Measurements from ENCODE around the gene SP8. TPM values are rescaled to one million over a fixed set of nuclear protein-coding genes. Genes with fewer than 3 reads are reported as not detected.
"Not testable (repeated sequence)": the region's sequence is repeated elsewhere in the genome, so short reads cannot be mapped to it uniquely, and the experiment has no call there.

SP8 gene
- total RNA-seq, 1 donor from 2014 or later = not detected

- H3K9me3 ChIP-seq (replicated peaks) = no peaks in the 10 kb centered on the region
- DNase-seq = no peak
- no peaks in the 10 kb centered on the region for H3K36me3 ChIP-seq
- intact Hi-C loops (cut with micrococcal nuclease) = no loop called here
- no peaks in the 10 kb centered on the region for H3K4me1 ChIP-seq
- H3K4me3 ChIP-seq = no peak overlapping the region
- H3K27ac ChIP-seq (replicated peaks) = no peak overlapping the region
- peaks cover 53% of the 10 kb centered on the region for H3K27me3 ChIP-seq (ENCODE audit: low read depth)
- TF ChIP-seq, protein P1, sequence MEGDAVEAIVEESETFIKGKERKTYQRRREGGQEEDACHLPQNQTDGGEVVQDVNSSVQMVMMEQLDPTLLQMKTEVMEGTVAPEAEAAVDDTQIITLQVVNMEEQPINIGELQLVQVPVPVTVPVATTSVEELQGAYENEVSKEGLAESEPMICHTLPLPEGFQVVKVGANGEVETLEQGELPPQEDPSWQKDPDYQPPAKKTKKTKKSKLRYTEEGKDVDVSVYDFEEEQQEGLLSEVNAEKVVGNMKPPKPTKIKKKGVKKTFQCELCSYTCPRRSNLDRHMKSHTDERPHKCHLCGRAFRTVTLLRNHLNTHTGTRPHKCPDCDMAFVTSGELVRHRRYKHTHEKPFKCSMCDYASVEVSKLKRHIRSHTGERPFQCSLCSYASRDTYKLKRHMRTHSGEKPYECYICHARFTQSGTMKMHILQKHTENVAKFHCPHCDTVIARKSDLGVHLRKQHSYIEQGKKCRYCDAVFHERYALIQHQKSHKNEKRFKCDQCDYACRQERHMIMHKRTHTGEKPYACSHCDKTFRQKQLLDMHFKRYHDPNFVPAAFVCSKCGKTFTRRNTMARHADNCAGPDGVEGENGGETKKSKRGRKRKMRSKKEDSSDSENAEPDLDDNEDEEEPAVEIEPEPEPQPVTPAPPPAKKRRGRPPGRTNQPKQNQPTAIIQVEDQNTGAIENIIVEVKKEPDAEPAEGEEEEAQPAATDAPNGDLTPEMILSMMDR (IDR thresholded peaks at IDR 0.05; ENCODE audit: borderline replicate concordance) = no peak
Observed at GRCh38 chr7:20828947-20829346, 42.3 kb upstream of the SP8 start.

DNA sequence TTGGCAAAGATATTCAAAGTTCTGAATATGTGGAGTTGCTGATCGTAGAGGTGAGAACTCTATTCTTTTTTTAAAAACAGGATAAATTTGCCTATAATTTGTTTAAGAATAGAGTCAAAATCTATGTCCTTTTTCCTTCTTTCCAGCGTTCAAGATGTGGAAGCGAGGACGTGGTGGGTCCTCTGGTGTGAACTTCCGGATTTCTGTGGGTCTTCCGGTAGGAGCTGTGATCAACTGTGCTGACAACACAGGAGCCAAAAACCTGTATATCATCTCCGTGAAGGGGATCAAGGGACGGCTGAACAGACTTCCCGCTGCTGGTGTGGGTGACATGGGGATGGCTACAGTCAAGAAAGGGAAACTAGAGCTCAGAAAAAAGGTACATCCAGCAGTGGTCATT, 40.5 kb upstream of the SP8 start:
- DNase-seq = no peak
- no peaks in the 10 kb centered on the region for H3K4me1 ChIP-seq
- H3K4me3 ChIP-seq = no peak overlapping the region
- H3K9me3 ChIP-seq (replicated peaks) = no peaks in the 10 kb centered on the region
- intact Hi-C loops (cut with micrococcal nuclease) = no loop called here
- no peak overlapping the region for H3K27ac ChIP-seq (replicated peaks)
- TF ChIP-seq, protein P1 (IDR thresholded peaks at IDR 0.05; ENCODE audit: borderline replicate concordance) = no peak
- peaks cover 51% of the 10 kb centered on the region for H3K27me3 ChIP-seq (ENCODE audit: low read depth)
- H3K36me3 ChIP-seq = no peaks in the 10 kb centered on the region

- Histone ChIP-seq H3K4me3 (no peak overlapping the region), H3K27me3 (ENCODE audit: low read depth) (peaks cover 45% of the 10 kb centered on the region), H3K9me3 (replicated peaks) (no peaks in the 10 kb centered on the region), H3K36me3 (no peaks in the 10 kb centered on the region), H3K27ac (replicated peaks) (no peak overlapping the region), H3K4me1 (no peaks in the 10 kb centered on the region)
- no peak for DNase-seq
- intact Hi-C loops (cut with micrococcal nuclease) = no loop called here
- TF ChIP-seq, protein P1 (IDR thresholded peaks at IDR 0.05; ENCODE audit: borderline replicate concordance) = no peak
Observed at GRCh38 chr7:20826243-20826642, 39.6 kb upstream of the SP8 start.

GRCh38 chr7:20825555-20825954, 38.9 kb upstream of the SP8 start:
- no peaks in the 10 kb centered on the region for H3K36me3 ChIP-seq
- H3K4me1 ChIP-seq = no peaks in the 10 kb centered on the region
- no peak overlapping the region for H3K27ac ChIP-seq (replicated peaks)
- no peaks in the 10 kb centered on the region for H3K9me3 ChIP-seq (replicated peaks)
- TF ChIP-seq, protein P1 (IDR thresholded peaks at IDR 0.05; ENCODE audit: borderline replicate concordance) = no peak
- H3K27me3 ChIP-seq (ENCODE audit: low read depth) = peaks cover 43% of the 10 kb centered on the region
- intact Hi-C loops (cut with micrococcal nuclease) = no loop called here
- no peak for DNase-seq
- H3K4me3 ChIP-seq = no peak overlapping the region

- H3K9me3 ChIP-seq (replicated peaks); H3K36me3 ChIP-seq; intact Hi-C loops (cut with micrococcal nuclease); H3K4me1 ChIP-seq; H3K27ac ChIP-seq (replicated peaks); DNase-seq; H3K4me3 ChIP-seq: not testable (repeated sequence)
- peaks cover 12% of the 10 kb centered on the region for H3K27me3 ChIP-seq (ENCODE audit: low read depth)
Observed at GRCh38 chr7:20821390-20821789, 34.7 kb upstream of the SP8 start.

- Histone ChIP-seq H3K36me3 (no peaks in the 10 kb centered on the region), H3K9me3 (replicated peaks) (peaks cover 3% of the 10 kb centered on the region), H3K27ac (replicated peaks) (no peak overlapping the region), H3K4me3 (no peak overlapping the region), H3K27me3 (ENCODE audit: low read depth) (no peaks in the 10 kb centered on the region), H3K4me1 (no peaks in the 10 kb centered on the region)
- TF ChIP-seq, protein P1 (IDR thresholded peaks at IDR 0.05; ENCODE audit: borderline replicate concordance) = no peak
- DNase-seq = no peak
- intact Hi-C loops (cut with micrococcal nuclease) = no loop called here
Observed at GRCh38 chr7:20816372-20816959, 29.8 kb upstream of the SP8 start.

All from left ventricle myocardium inferior (tissue), 1 donor.